C1 segment of cervical spinal cord (tissue), 14 donors: ENCODE results near the gene PRRT3.
"Not testable (repeated sequence)": the region's sequence is repeated elsewhere in the genome, so short reads cannot be mapped to it uniquely, and the experiment has no call there.

Source experiments
- DNase-seq, 14 donors: peaks; one replicate each; lab custom pipeline; 2025; lab: John Stamatoyannopoulos, UW

PRRT3 gene

GRCh38 chr3:9899289-9899791, 52.9 kb downstream of the PRRT3 start:
- DNase-seq: no peak

GRCh38 chr3:9898467-9899241, 53.6 kb downstream of the PRRT3 start:
- no peak for DNase-seq

- DNase-seq: no peak
These were observed 54.5 kb downstream of the PRRT3 start for GRCh38 chr3:9897408-9898372.

GRCh38 chr3:9896755-9897407, 55.3 kb downstream of the PRRT3 start:
- DNase-seq: not testable (repeated sequence)

- DNase-seq: not testable (repeated sequence)
These were observed 56.5 kb downstream of the PRRT3 start for GRCh38 chr3:9895715-9896114.
